HG03565 (cell line): ENCODE data around the gene CCDC142.
"Not testable (repeated sequence)": the region's sequence is repeated elsewhere in the genome, so short reads cannot be mapped to it uniquely, and the experiment has no call there.

Source experiments
- ATAC-seq: cut with Tn5 transposase; IDR thresholded peaks from one replicate; pipeline ENCODE4 v1.9.1; 2021; ENCODE audit warnings: mild to moderate bottlenecking, moderate library complexity; ENCODE audit not compliant: unreplicated experiment

The CCDC142 gene

GRCh38 chr2:74472086-74472944 lies 10.5 kb downstream of the CCDC142 start, which contains the start of gene MRPL53:
Gene MRPL53, minus strand, starts transcription at chr2:74472680. Its CDS starts 20 bp downstream, at chr2:74472660.
- ATAC-seq, result peak; percentile 74

GRCh38 chr2:74471332-74472065 lies 11.3 kb downstream of the CCDC142 start:
- ATAC-seq, result peak; percentile 6

GRCh38 chr2:74470742-74471141 lies 12.1 kb downstream of the CCDC142 start:
- ATAC-seq, result not testable (repeated sequence)

GRCh38 chr2:74464406-74464805 lies 18.4 kb downstream of the CCDC142 start:
- no peak for ATAC-seq

GRCh38 chr2:74462786-74463105 lies 20.1 kb downstream of the CCDC142 start:
- no peak for ATAC-seq

- ATAC-seq, result no peak
Observed at GRCh38 chr2:74462054-74462785, 20.6 kb downstream of the CCDC142 start.

GRCh38 chr2:74461187-74462053 lies 21.4 kb downstream of the CCDC142 start:
- ATAC-seq, result no peak

GRCh38 chr2:74460187-74460586 lies 22.6 kb downstream of the CCDC142 start:
- ATAC-seq, result not testable (repeated sequence)

- ATAC-seq, result not testable (repeated sequence)
Observed at GRCh38 chr2:74459503-74460118, 23.2 kb downstream of the CCDC142 start.

GRCh38 chr2:74458938-74459363 lies 23.8 kb downstream of the CCDC142 start:
- no peak for ATAC-seq

- peak; percentile 75 for ATAC-seq
Observed at GRCh38 chr2:74458132-74458937, 24.5 kb downstream of the CCDC142 start, which contains the start of gene WBP1. Gene WBP1, plus strand, starts transcription at chr2:74458438. Its CDS starts 165 bp downstream, at chr2:74458603.

- ATAC-seq, result peak; percentile 15
Observed at GRCh38 chr2:74457549-74458131, 25.2 kb downstream of the CCDC142 start.

- ATAC-seq, result no peak
Observed at GRCh38 chr2:74457129-74457548, 25.7 kb downstream of the CCDC142 start.

GRCh38 chr2:74454654-74455511 lies 27.9 kb downstream of the CCDC142 start, which contains the start of gene INO80B:
Gene INO80B, plus strand, starts transcription at chr2:74455087. Its CDS starts 30 bp downstream, at chr2:74455117.
- ATAC-seq, result peak; percentile 53

- ATAC-seq, result no peak
Observed at GRCh38 chr2:74450570-74451190, 32.1 kb downstream of the CCDC142 start.

- ATAC-seq, result no peak
Observed at GRCh38 chr2:74448771-74449170, 34.0 kb downstream of the CCDC142 start.
